Measurements from ENCODE around the gene MYCBP.
"Not testable (repeated sequence)": the region's sequence is repeated elsewhere in the genome, so short reads cannot be mapped to it uniquely, and the experiment has no call there.

The MYCBP gene, protein sequence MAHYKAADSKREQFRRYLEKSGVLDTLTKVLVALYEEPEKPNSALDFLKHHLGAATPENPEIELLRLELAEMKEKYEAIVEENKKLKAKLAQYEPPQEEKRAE

DNA sequence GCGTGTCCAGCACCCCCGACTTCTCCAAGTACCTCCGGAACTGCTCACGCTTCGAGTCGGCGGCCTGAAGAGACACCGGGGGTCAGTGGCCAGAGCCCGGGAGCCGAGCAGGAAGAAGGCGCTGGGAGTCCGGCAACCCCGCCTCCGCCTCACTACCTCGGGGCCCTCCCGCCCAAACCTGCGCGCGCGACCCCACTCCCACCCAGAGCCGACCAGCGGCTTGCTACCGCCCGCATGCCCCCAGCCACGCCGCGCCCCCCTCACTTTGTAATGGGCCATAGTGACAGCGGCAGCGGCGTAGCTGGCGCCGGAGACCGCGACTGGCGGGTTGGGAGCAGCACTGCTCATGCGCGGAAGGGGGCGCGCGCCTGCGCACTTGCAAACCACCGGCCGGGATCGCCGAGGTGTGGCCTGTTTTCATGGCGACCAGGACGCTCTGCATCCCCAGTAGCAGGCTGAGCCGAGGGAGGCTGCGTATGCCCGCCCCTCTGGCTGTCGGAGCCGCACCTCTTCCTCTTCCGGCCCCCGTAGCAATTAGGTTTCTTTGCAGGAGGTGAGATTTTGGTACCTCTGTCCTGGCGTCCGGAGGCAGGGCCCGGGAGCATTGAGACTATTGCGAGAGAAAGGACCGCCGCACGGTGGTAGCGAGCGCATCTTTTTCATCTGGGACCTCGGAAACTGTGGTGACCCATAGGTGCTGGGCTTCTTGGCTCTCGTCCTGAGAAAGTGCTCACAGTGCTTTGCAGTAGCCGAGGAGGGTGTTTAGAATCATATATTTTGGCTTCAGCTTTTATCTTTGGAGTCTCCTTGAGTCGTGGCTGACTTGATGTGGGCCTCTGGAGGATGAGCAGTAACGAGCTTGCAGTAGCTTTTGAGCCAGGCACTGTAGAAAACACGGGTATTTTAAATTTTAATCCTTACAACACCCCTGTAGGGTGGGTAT, at the start of gene MYCBP:
Gene MYCBP (minus strand): TSS at position 322 of the 943 bp plus-strand sequence. CDS start 43 bp downstream, at position 279.
- DNase-seq, result peak; percentile 96

DNA sequence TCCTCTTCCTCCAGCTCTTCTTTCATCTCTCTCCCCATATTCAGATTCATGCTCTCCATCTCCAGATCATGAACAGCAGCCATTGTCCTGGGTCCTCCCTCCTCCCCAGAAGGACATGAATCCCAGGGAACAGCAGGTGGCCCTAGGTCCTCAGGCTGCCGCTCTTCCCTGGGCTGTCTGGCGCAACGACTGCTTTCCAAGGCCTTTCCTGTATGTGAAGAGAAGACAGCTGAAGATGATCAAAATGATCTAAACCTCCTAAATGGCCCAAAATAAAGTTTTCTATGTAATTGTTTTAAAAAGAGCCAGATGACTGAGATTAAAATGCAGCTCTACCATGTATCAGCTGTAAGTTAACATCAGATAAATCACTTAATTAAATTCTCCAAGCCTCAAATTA, 46.0 kb upstream of the MYCBP start:
- no peak for DNase-seq

- DNase-seq, result no peak
Measured at GRCh38 chr1:38918568-38918967, 45.4 kb upstream of the MYCBP start.

GRCh38 chr1:38917772-38918171, 44.6 kb upstream of the MYCBP start:
- no peak for DNase-seq

DNA sequence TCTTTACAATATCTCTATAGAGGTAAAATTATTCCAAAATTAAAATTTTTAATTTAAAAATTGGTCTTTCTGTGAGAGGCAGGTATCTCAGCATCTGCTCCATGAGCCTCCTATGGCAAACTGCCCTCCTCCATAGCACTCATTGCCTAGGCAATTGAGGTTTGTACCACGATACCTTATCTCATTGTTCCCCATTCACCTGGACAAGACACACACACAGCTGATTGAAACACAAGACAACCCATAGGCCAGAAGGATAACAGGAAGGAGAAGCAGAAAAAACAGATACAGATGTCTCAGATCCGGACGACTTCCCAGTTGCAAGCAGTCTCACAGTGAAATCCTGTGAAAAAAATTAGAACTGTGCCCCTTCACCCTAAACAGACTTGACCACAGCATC, 44.2 kb upstream of the MYCBP start:
- no peak for DNase-seq

- peak; percentile 5 to 21 for DNase-seq
Measured at GRCh38 chr1:38915352-38915948, 42.3 kb upstream of the MYCBP start.

- DNase-seq, result not testable (repeated sequence)
Measured at GRCh38 chr1:38914908-38915307, 41.8 kb upstream of the MYCBP start.

GRCh38 chr1:38908821-38909220, 35.7 kb upstream of the MYCBP start:
- no peak for DNase-seq

DNA sequence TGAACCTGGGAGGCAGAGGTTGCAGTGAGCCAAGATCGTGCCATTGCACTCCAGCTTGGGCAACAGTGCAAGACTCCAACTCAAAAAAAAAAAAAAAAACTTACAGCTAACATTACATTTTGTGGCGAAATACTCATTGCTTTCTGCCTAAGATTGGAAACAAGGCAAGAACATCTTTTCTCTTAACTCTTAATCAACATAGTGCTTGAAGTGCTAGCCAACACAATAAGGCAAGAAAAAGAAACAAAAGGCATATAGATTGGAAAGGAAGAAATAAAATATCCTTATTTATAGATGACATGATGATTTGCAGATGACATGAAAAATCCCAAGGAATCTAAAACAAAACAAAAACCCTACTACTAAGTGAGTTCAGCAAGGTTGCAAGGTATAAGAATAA, 32.8 kb upstream of the MYCBP start:
- DNase-seq, result no peak

- DNase-seq, result no peak
Measured at GRCh38 chr1:38899560-38899959, 26.4 kb upstream of the MYCBP start.

- DNase-seq, result no peak
Measured at GRCh38 chr1:38898653-38899230, 25.6 kb upstream of the MYCBP start.

DNA sequence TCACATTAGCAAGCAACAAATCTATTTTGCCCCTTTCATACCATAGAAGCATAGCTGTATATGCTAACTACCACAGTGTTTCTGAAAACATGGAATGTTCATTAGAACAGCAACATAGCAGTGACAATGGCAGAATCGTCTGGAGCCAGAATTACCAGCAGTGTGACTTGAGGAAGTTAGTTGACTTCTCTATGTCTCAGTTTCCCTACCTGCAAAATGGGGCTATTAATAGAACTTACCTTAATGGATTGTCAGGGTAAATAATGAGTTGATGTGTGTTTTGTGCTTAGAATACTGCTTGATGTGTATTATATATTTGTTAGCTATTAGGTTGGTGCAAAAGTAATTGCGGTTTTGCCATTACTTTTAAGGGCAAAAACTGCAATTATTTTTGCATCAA, 23.0 kb upstream of the MYCBP start:
- no peak for DNase-seq

DNA sequence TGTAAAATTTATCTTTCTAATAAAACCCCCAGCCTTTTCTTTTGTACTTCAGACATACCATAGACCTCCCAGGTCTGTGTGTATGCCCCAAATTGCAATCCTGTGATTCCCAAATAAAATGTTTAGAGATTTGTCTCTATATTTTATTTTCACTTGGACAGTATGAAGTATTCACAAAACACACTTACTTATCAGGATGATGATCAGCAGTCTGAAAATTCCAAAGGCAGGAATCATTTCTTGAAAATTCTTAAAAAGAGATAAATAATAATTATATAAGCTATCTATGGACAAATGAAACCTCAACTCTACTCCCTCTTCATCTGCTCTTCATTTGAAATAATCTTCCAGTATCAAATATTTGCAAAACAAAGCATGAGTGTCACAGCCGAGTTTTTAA, 19.8 kb upstream of the MYCBP start:
- no peak for DNase-seq

- DNase-seq, result no peak
Measured at GRCh38 chr1:38891753-38892152, 18.6 kb upstream of the MYCBP start.

DNA sequence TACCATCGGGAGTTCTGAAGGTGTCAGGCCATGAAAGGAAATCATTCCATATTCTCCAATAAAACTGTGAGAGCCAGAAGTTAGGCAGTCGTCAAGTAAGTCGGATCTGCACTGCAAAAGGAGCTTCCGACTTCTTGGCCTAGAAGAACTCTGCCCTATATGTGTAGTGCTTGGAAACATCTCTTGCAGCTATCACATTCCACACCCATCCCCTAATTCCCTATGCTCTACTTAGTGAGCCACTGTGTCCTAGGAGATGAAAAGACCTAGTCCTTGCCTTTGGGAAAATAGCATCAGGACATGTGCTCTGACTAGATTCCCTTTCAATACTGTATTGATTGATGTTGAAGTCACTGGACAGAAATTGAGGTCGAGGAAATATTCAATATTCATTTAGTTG, 16.4 kb upstream of the MYCBP start:
- no peak for DNase-seq

DNA sequence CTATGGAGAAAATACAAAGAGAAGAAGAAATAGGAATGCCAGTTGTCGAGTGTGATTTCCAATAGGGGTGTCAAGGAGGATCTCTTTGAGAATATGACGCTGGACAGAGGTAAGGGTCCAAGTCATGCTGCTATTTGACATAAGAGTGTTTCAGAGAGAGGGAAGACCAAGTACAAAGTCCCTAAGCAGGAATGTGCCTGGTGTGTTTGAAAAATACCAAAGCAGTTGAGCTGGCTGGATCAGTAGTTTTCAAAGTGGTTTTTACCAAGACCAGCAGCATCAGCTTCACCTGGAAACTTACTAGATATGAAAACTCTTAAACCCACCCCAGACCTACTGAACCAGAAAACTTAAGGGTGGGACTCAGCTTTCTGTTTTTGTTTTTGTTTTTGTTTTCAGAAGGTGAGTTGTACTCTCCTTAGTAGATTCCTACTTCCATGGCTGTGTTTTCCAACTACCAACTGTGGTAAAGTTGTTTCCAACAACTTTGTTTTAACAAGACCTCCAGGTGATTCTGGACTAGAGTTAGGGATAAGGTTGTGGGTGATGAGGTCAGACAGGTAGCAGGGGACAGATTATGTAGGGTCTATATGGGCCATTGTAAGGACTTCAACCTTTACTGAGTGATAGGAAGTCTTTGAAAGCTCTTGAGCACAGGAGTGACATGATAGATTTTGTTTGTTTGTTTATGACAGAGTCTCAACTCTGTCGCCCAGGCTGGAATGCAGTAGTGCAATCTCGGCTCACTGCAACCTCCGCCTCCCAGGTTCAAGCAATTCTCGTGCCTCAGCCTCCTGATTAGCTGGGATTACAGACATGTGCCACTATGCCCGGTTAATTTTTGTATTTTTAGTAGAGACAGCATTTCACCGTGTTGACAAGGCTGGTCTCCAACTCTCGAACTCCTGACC, 15.5 kb upstream of the MYCBP start:
- no peak for DNase-seq

- DNase-seq, result no peak
Measured at GRCh38 chr1:38885092-38885491, 11.9 kb upstream of the MYCBP start.

GRCh38 chr1:38881487-38881886, 8.3 kb upstream of the MYCBP start, which contains the start of gene GJA9:
GJA9 (minus strand) TSS chr1:38881587; CDS start chr1:38876098, 5,489 bp downstream.
- no peak for DNase-seq

DNA sequence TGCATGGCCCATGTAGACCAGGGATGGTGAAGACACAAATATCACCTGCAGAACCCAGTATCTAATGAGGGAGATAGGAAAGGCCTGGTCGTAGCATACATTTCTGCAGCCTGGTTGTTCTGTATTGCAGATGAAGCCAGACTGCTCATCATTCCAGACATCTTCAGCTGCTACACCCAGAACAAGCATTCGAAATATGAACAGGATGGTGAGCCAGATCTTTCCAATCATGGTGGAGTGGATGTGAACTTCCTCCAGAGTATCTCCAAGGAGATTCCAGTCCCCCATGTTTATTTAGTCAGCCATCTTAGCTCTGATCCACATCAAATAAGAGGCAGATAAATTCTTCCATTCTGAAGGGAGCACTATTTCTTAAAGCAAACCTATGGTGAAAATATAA, 2.7 kb upstream of the MYCBP start:
- no peak for DNase-seq

DNA sequence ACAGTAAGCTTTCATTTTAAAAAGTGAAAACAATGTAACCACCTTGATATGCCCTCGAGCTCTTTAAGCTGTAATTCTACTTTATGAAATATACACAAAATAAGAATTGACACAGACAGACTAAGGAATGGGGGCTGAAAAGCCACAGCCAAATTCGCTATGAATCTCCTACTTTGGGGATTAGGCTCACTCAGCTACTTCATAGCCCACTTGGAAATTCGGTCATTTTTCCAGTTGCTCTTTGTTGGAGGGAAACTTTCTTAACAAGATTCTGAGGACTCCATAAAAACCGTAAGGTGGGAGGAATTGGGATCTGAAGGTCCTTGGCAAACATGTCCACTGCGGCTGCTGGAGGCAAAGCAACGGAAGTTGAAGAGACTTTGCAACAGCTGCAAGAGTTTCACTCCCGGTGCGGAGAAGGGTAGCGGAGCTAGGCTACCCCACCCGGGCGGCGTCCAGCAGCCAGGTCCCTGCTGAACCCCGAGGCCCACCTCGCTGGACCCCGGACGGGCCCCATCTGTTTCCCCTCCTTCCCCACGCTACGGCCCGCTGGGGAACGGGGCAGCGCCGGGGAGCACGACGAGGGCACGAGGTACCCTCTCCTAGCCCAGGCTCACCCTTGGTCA, 634 bp downstream of the MYCBP start:
- peak; percentile 34 to 39 for DNase-seq

DNA sequence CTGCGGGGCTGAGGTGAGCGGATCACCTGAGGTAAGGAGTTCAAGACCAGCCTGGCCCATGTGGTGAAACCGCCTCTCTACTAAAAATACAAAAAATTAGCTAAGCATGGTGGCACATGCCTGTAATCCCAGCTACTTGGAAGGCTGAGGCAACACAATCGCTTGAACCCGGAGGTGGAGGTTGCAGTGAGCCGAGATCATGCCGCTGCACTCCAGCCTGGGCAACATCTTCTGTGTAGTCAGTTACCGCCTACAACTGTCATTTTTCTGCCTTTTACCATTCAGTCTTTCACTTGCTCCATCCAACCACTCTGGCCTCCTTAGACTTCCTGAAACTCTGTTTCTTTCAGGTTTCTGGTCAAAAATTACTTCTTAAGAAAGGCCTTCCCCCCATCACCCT, 2.2 kb downstream of the MYCBP start:
- DNase-seq, result no peak

DNA sequence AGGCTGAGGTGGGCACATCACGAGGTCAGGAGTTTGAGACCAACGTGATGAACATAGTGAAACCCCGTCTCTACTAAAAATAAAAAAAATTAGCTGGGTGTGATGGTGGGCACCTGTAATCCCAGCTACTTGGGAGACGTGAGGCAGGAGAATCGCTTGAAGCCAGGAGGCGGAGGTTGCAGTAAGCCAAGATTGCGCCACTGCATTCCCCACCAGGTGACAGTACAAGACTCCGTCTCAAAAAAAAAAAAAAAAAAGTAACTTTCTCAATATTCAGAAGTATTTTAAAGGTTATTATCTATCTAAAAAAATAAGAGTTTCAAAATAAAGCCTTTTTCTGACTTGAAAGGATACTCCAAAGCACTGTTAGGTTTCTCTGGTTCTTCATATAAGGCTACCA, 5.9 kb downstream of the MYCBP start:
- no peak for DNase-seq
